ENCODE measurements around the gene GTSE1.

The GTSE1 gene

GRCh38 chr22:46274381-46274780 is 22.3 kb upstream of the GTSE1 start:
- DNase-seq = no peak

GRCh38 chr22:46275455-46276122 is 21.1 kb upstream of the GTSE1 start:
- DNase-seq = no peak

- no peak for DNase-seq
Measured at GRCh38 chr22:46276563-46276962, 20.1 kb upstream of the GTSE1 start.

- DNase-seq = no peak
Measured at GRCh38 chr22:46278656-46279645, 17.7 kb upstream of the GTSE1 start.

GRCh38 chr22:46280063-46280817 is 16.4 kb upstream of the GTSE1 start:
- DNase-seq = no peak

GRCh38 chr22:46280999-46281623 is 15.6 kb upstream of the GTSE1 start:
- no peak for DNase-seq

- DNase-seq = no peak
Measured at GRCh38 chr22:46281866-46282678, 14.6 kb upstream of the GTSE1 start.

- DNase-seq = peak; percentile 84
Measured at GRCh38 chr22:46286006-46286405, 10.7 kb upstream of the GTSE1 start.

GRCh38 chr22:46286941-46287872 is 9.5 kb upstream of the GTSE1 start:
- DNase-seq = no peak

- DNase-seq = no peak
Measured at GRCh38 chr22:46287873-46288751, 8.6 kb upstream of the GTSE1 start.

- DNase-seq = no peak
Measured at GRCh38 chr22:46288846-46289243, 7.8 kb upstream of the GTSE1 start.

- DNase-seq = no peak
Measured at GRCh38 chr22:46289244-46289891, 7.3 kb upstream of the GTSE1 start.

- no peak for DNase-seq
Measured at GRCh38 chr22:46290121-46290842, 6.4 kb upstream of the GTSE1 start.

GRCh38 chr22:46290843-46291785 is 5.6 kb upstream of the GTSE1 start:
- DNase-seq = no peak

GRCh38 chr22:46292173-46292572 is 4.5 kb upstream of the GTSE1 start:
- no peak for DNase-seq

GRCh38 chr22:46292732-46293131 is 3.9 kb upstream of the GTSE1 start:
- DNase-seq = no peak

- DNase-seq = peak; percentile 76
Measured at GRCh38 chr22:46293577-46294260, 3.0 kb upstream of the GTSE1 start.

Measured in fibroblast of skin of right quadriceps (primary cell).